Stimulated activated CD8-positive, alpha-beta memory T cell treated with anti-CD3 and anti-CD28 coated beads, Interleukin-2, amount 100 ng/mL, for 1 hour (primary cell): Measurements from ENCODE around the gene SPRR2D.
"Not testable (repeated sequence)": the region's sequence is repeated elsewhere in the genome, so short reads cannot be mapped to it uniquely, and the experiment has no call there.

Source experiments
- DNase-seq, 2 donors: peaks; one replicate each; pipeline ENCODE4 v3.0.0-alpha.2; 2020; ENCODE audit warnings: low read depth in 2 of 2

SPRR2D gene

DNA sequence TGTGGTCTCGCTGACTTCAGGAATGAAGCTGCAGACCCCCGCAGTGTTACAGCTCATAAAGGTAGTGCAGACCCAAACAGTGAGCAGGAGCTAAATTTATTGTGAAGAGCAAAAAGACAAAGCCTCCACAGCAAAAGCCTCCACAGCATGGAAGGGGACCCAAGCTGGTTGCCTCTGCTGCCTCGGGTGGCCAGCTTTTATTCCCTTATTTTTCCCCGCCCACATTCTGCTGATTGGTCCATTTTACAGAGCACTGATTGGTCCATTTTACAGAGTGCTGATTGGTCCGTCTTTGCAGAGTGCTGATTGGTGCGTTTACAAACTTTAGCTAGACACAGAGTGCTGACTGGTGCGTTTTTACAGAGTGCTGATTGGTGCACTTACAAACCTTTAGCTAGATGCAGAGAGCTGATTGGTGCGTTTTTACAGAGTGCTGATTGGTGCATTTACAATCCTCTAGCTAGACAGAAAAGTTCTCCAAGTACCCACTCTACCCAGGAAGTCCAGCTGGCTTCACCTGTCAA lies 29.6 kb downstream of the SPRR2D start:
- DNase-seq, result not testable (repeated sequence)

- no peak for DNase-seq
Observed at GRCh38 chr1:153001382-153001781, 39.5 kb downstream of the SPRR2D start, which contains the start of gene SPRR3. Gene SPRR3, plus strand, starts transcription at chr1:153001749. Its CDS starts 1,272 bp downstream, at chr1:153003021.

DNA sequence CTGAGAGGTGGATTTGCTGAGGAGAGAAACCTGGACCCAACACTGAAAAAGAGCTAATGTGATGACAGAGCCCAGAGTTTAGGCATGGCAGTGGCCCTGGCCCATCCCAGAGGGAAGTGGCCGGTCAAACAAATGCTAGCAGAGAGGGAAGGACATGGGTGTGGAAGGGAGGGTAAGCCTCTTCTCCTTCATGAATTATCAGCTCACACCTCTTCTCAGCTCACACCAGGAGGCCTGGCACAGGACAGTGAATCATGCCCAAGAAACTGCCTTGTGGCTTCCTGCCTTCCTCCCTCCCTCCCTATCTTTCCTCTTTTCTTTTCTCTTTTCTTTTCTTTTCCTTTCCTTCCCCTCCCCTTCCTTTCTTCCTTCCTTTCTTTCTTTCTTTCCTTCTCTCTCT lies 40.6 kb downstream of the SPRR2D start:
- DNase-seq, result no peak

GRCh38 chr1:152999818-153000217 lies 41.1 kb downstream of the SPRR2D start:
- DNase-seq, result no peak

GRCh38 chr1:152998476-152998875 lies 42.4 kb downstream of the SPRR2D start:
- no peak for DNase-seq

- no peak for DNase-seq
Observed at GRCh38 chr1:152997901-152998300, 43.0 kb downstream of the SPRR2D start.

DNA sequence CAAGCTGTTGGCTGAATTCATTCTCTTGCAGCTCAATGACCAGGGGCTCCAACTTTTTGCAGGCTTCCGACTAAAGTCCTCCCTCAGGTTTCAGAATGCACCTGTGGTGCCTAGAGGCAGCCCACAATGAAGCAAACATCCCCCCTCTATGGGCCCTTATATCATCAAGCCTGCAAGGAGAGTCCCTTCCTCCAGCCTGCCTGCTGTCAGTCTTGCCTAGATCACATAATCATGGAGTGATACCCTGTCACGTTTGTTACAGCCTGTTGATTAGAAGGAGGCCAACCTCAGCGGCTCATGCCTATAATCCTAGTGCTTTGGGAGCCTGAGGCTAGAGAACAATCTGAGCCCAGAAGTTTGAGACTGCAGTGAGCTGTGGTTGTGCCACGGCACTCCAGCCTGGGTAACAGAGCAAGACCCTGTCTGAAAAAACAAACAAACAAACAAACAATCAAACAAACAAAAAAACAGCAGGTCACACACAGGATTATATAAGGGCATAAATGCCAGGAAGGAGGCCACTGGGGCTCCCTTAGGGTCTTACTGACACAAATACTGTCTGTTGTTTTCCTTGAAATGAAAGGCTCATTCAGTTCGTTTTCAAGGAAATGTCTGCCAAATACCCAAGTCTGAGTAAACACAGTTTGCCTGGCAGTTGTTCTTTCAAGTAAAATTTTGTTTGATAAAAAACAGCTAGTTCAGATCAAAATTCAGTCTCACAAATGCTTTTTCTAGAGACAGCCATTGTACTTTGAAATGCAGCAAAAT lies 44.1 kb downstream of the SPRR2D start:
- DNase-seq, result no peak

- DNase-seq, result no peak
Observed at GRCh38 chr1:152995842-152996241, 45.1 kb downstream of the SPRR2D start.

DNA sequence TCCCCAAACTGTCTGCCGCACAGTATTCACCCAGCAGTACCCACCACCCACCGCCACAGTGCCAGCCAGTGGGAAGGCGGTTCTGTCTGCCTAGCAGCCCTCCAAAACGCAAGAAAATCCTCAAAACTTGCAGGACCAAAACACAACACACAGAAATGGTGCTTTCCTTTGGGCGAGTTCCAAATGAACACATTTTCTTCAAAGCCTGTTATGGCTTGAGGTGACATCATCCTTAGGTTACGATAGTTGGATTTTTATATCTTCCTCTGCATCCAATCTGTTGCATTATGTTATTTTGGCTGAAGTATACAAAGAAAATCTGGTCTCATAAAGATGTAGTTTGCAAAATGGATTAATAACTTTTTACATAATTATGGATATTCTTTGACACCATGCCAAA lies 47.7 kb downstream of the SPRR2D start:
- DNase-seq, result no peak
